Measurements from ENCODE around the gene CDC42BPB. TPM values are rescaled to one million over a fixed set of nuclear protein-coding genes. Genes with fewer than 3 reads are reported as not detected.

CDC42BPB gene
- total RNA-seq, 1 experiment from 2014 or later, result 84.4 TPM

GRCh38 chr14:102902086-102902485 lies 155.3 kb downstream of the CDC42BPB start:
- no peak overlapping the region for H3K4me3 ChIP-seq (ENCODE audit: low read depth in 2 of 2, low read length in 2 of 2)
- no peaks in the 10 kb centered on the region; the same call in 1 of the 2 replicates for H3K36me3 ChIP-seq (ENCODE audit: control insufficient read depth, insufficient read depth, low read length)
- no peaks in the 10 kb centered on the region for H3K4me1 ChIP-seq (ENCODE audit: control insufficient read depth, insufficient read depth, low read length)
- in situ Hi-C loops (cut with HindIII; ENCODE audit: low pct_unique_long_range_greater_than_20kb, low sequenced_read_pairs), result no loop called here
- DNase-seq (ENCODE audit: low read depth, low spot score), result no peak
- H3K27ac ChIP-seq (ENCODE audit: low read length), result no peak overlapping the region
- ChIA-PET POLR2A (no interaction called here), CTCF (no interaction called here)
- no peaks in the 10 kb centered on the region for H3K27me3 ChIP-seq (ENCODE audit: control insufficient read depth, insufficient read depth, low read length)
- ATAC-seq, result no peak
- no peaks in the 10 kb centered on the region for H3K9me3 ChIP-seq (ENCODE audit: control insufficient read depth, insufficient read depth, low read depth, low read length)
- TF ChIP-seq REST (IDR thresholded peaks at IDR 0.05; ENCODE audit: insufficient read depth in 1 of 2, low read depth in 2 of 2, low read length in 1 of 2) (no peak), POLR2AphosphoS5 (IDR thresholded peaks at IDR 0.05; ENCODE audit: low read depth, low read length) (no peak), TCF7L2 (IDR thresholded peaks at IDR 0.05; ENCODE audit: low read depth, low read length) (no peak), SIN3A (IDR thresholded peaks at IDR 0.05; ENCODE audit: borderline replicate concordance, insufficient read depth, low read depth, low read length) (no peak)
- TF ChIP-seq, protein P1, sequence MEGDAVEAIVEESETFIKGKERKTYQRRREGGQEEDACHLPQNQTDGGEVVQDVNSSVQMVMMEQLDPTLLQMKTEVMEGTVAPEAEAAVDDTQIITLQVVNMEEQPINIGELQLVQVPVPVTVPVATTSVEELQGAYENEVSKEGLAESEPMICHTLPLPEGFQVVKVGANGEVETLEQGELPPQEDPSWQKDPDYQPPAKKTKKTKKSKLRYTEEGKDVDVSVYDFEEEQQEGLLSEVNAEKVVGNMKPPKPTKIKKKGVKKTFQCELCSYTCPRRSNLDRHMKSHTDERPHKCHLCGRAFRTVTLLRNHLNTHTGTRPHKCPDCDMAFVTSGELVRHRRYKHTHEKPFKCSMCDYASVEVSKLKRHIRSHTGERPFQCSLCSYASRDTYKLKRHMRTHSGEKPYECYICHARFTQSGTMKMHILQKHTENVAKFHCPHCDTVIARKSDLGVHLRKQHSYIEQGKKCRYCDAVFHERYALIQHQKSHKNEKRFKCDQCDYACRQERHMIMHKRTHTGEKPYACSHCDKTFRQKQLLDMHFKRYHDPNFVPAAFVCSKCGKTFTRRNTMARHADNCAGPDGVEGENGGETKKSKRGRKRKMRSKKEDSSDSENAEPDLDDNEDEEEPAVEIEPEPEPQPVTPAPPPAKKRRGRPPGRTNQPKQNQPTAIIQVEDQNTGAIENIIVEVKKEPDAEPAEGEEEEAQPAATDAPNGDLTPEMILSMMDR (IDR thresholded peaks at IDR 0.05), result no peak
- no TSS peak for BruUV-seq (replicated peaks)
- intact Hi-C loops (cut with micrococcal nuclease; ENCODE audit: unreplicated experiment), result no loop called here

GRCh38 chr14:102901633-102902032 lies 155.7 kb downstream of the CDC42BPB start:
- intact Hi-C loops (cut with micrococcal nuclease; ENCODE audit: unreplicated experiment), result no loop called here
- no peak for DNase-seq (ENCODE audit: low read depth, low spot score)
- TF ChIP-seq SIN3A (IDR thresholded peaks at IDR 0.05; ENCODE audit: borderline replicate concordance, insufficient read depth, low read depth, low read length) (no peak), POLR2AphosphoS5 (IDR thresholded peaks at IDR 0.05; ENCODE audit: low read depth, low read length) (no peak), TCF7L2 (IDR thresholded peaks at IDR 0.05; ENCODE audit: low read depth, low read length) (no peak), REST (IDR thresholded peaks at IDR 0.05; ENCODE audit: insufficient read depth in 1 of 2, low read depth in 2 of 2, low read length in 1 of 2) (no peak)
- TF ChIP-seq, protein P1 (IDR thresholded peaks at IDR 0.05), result no peak
- CTCF ChIA-PET, result no interaction called here
- POLR2A ChIA-PET, result no interaction called here
- Histone ChIP-seq H3K9me3 (ENCODE audit: control insufficient read depth, insufficient read depth, low read depth, low read length) (no peaks in the 10 kb centered on the region), H3K36me3 (ENCODE audit: control insufficient read depth, insufficient read depth, low read length) (no peaks in the 10 kb centered on the region; the same call in 1 of the 2 replicates), H3K4me3 (ENCODE audit: low read depth in 2 of 2, low read length in 2 of 2) (no peak overlapping the region), H3K27me3 (ENCODE audit: control insufficient read depth, insufficient read depth, low read length) (no peaks in the 10 kb centered on the region), H3K4me1 (ENCODE audit: control insufficient read depth, insufficient read depth, low read length) (no peaks in the 10 kb centered on the region), H3K27ac (ENCODE audit: low read length) (no peak overlapping the region)
- in situ Hi-C loops (cut with HindIII; ENCODE audit: low pct_unique_long_range_greater_than_20kb, low sequenced_read_pairs), result no loop called here
- no peak for ATAC-seq
- BruUV-seq (replicated peaks), result no TSS peak

All from Panc1 (cell line).